Measurements from ENCODE around the gene ATF2. TPM values are rescaled to one million over a fixed set of nuclear protein-coding genes. Genes with fewer than 3 reads are reported as not detected.

The ATF2 gene
- total RNA-seq, 1 donor from 2014 or later: 37.6 TPM

GRCh38 chr2:175027755-175028154 is 140.2 kb downstream of the ATF2 start:
- no peak for DNase-seq (ENCODE audit: low read depth in 2 of 2)

GRCh38 chr2:175026385-175026784 is 141.6 kb downstream of the ATF2 start:
- DNase-seq (ENCODE audit: low read depth in 2 of 2): no peak

- DNase-seq (ENCODE audit: low read depth in 2 of 2): no peak
Observed at GRCh38 chr2:175025946-175026345, 142.1 kb downstream of the ATF2 start.

GRCh38 chr2:175025233-175025632 is 142.8 kb downstream of the ATF2 start:
- no peak for DNase-seq (ENCODE audit: low read depth in 2 of 2)

GRCh38 chr2:175022923-175023322 is 145.1 kb downstream of the ATF2 start:
- DNase-seq (ENCODE audit: low read depth in 2 of 2): no peak

Other genes with a start within 250 kb of the ATF2 start
- gene CHN1, start 162.8 kb downstream of the ATF2 start, total RNA-seq: 9.8 and 9.9 TPM in 2 replicates
- 70.7 and 89.9 TPM in 2 replicates for gene ATP5MC3, start 13.5 kb upstream of the ATF2 start, total RNA-seq